ENCODE data around the gene C16orf95. TPM values are rescaled to one million over a fixed set of nuclear protein-coding genes. Genes with fewer than 3 reads are reported as not detected.
"Not testable (repeated sequence)": the region's sequence is repeated elsewhere in the genome, so short reads cannot be mapped to it uniquely, and the experiment has no call there.

C16orf95 gene
- total and polyA plus RNA-seq, 3 experiments from 2014 or later = 2.5 to 8.4 (median 7.5) TPM

DNA sequence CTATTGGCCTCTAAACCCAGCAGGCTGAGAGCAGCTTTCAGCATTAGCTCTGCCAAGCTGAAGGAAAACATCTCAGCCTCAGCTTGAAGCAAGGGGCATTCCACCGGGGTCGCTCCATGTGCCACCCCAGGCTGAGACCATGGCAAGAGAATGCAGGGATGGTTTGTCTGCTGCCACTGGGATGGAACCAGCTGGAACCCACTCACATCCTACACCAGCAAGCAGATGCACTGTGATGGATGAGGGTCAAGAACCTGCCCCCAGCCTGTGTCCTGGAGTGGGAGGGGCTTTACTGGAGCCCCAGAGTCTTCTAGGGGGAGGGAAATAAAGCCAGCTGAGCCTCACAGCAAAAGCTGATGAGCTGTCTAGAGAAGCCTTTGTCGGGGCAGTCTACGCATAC is 51.9 kb downstream of the C16orf95 start:
- DNase-seq = no peak
- Mint-ChIP-seq H3K27me3 (peaks cover 0 to 2% of the 10 kb centered on the region in 2 donors), H3K4me3 (no peak overlapping the region), H3K36me3 (peaks cover 0 to 11% (median 2%) of the 10 kb centered on the region in 3 donors), H3K9me3 (peaks cover 2 to 6% (median 5%) of the 10 kb centered on the region in 5 donors), H3K27ac (peak overlapping the region in 1 of 8 donors; percentile 54), H3K4me1 (no peaks in the 10 kb centered on the region)
- Histone ChIP-seq H3K9me3 (ENCODE audit: low read length) (no peaks in the 10 kb centered on the region), H3K27ac (ENCODE audit: low read depth, low read length) (no peak overlapping the region), H3K36me3 (ENCODE audit: insufficient read depth, low read length) (no peaks in the 10 kb centered on the region), H3K4me1 (ENCODE audit: insufficient read depth, low read length) (no peaks in the 10 kb centered on the region), H3K27me3 (ENCODE audit: insufficient read depth, low read length, poor library complexity, severe bottlenecking) (no peaks in the 10 kb centered on the region), H3K4me3 (ENCODE audit: low read length) (no peak overlapping the region)
- CTCF ChIA-PET = no interaction called here
- POLR2A ChIA-PET = no interaction called here

DNA sequence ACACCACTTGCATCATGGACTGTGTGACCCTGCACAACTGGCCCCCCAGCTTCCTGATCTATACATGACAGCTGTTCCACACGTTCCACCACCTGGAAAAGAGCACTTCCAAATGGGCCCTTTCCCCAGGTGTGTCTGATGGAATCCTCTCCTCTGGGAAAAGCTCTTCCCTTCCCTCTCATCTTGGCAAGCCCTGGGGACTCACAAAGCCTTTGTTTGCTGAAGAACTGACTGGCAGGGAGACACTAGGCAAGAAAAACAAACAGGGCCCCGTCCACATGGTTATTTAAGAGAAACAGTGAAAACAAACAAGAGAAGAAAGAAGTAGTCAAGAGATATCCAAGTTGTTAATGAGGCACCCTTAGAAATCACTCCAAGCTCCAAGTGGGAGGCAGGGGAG is 52.6 kb downstream of the C16orf95 start:
- no peaks in the 10 kb centered on the region for H3K36me3 ChIP-seq (ENCODE audit: insufficient read depth, low read length)
- H3K4me3 ChIP-seq (ENCODE audit: low read length) = no peak overlapping the region
- Mint-ChIP-seq H3K9me3 (peaks cover 0 to 6% (median 3%) of the 10 kb centered on the region in 5 donors), H3K4me1 (no peaks in the 10 kb centered on the region), H3K36me3 (peaks cover 0 to 6% (median 2%) of the 10 kb centered on the region in 3 donors), H3K4me3 (no peak overlapping the region), H3K27me3 (peaks cover 0 to 2% of the 10 kb centered on the region in 2 donors), H3K27ac (no peak overlapping the region)
- no peaks in the 10 kb centered on the region for H3K27me3 ChIP-seq (ENCODE audit: insufficient read depth, low read length, poor library complexity, severe bottlenecking)
- DNase-seq = no peak
- no peaks in the 10 kb centered on the region for H3K9me3 ChIP-seq (ENCODE audit: low read length)
- no peaks in the 10 kb centered on the region for H3K4me1 ChIP-seq (ENCODE audit: insufficient read depth, low read length)
- H3K27ac ChIP-seq (ENCODE audit: low read depth, low read length) = no peak overlapping the region
- ChIA-PET CTCF (no interaction called here), POLR2A (no interaction called here)

DNA sequence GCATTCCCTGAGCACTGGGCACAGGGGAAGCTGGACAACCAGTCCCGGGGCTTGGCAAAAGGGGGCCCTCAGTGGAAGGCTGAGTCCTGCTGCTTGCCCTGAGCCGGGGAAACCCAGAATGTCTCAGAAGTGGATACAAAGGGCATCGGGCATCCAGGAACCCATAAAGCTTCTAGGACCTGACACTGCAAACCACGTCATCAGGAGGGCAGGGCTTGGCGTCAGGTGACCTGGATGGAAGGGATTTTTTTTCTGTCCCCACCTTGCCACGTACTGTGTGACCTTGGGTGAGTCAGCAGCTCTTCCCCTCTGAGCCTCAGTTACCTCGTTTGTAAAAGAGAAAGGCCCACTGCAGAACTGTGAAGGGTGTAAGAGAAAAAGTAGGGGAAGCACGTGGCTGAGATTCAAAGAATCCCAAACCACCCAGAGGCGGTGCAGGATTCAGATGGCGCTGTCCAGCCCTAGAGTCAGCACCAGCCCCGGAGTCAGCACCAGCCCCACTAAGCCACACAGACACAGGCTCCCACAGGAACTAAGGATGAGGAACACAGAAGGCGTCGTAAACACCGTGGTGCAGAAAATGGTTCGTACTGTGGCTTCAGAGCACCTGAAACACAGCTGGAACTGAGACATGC is 53.7 kb downstream of the C16orf95 start:
- no peaks in the 10 kb centered on the region for H3K4me1 Mint-ChIP-seq
- ChIA-PET CTCF (no interaction called here), POLR2A (no interaction called here)
- H3K9me3 Mint-ChIP-seq = peaks cover 0 to 6% (median 0%) of the 10 kb centered on the region in 5 donors
- H3K4me3 Mint-ChIP-seq = no peak overlapping the region
- H3K4me1 ChIP-seq (ENCODE audit: insufficient read depth, low read length) = no peaks in the 10 kb centered on the region
- H3K36me3 Mint-ChIP-seq = peaks cover 0 to 3% (median 2%) of the 10 kb centered on the region in 3 donors
- H3K27ac ChIP-seq (ENCODE audit: low read depth, low read length) = no peak overlapping the region
- H3K27ac Mint-ChIP-seq = peak overlapping the region in 1 of 8 donors; percentile 55
- no peaks in the 10 kb centered on the region for H3K9me3 ChIP-seq (ENCODE audit: low read length)
- no peaks in the 10 kb centered on the region for H3K36me3 ChIP-seq (ENCODE audit: insufficient read depth, low read length)
- DNase-seq = no peak
- peaks cover 0 to 2% of the 10 kb centered on the region in 2 donors for H3K27me3 Mint-ChIP-seq
- H3K27me3 ChIP-seq (ENCODE audit: insufficient read depth, low read length, poor library complexity, severe bottlenecking) = no peaks in the 10 kb centered on the region
- no peak overlapping the region for H3K4me3 ChIP-seq (ENCODE audit: low read length)

DNA sequence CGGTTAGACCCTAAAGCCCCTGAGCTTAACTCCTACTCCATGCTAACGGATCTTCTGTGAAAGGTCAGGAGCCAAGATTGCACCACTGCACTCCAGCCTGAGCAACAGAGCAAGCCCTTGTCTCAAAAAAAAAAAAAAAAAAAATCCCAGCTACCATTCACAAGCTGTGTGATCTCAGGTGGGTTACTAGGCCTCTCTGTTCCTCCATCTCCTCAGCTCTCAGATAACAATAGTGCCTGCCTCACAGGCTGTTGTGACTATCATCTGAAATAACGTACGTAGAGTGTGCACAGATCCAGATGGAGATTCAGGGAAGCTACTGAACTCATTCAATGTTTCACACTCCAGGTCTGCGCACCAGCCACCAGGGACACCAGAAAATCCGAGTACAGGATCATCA is 57.8 kb downstream of the C16orf95 start:
- H3K9me3 ChIP-seq (ENCODE audit: low read length) = no peaks in the 10 kb centered on the region
- no peak overlapping the region for H3K4me3 Mint-ChIP-seq
- H3K4me3 ChIP-seq (ENCODE audit: low read length) = no peak overlapping the region
- DNase-seq = no peak
- ChIA-PET CTCF (no interaction called here), POLR2A (no interaction called here)
- H3K4me1 Mint-ChIP-seq = no peaks in the 10 kb centered on the region
- H3K27me3 ChIP-seq (ENCODE audit: insufficient read depth, low read length, poor library complexity, severe bottlenecking) = no peaks in the 10 kb centered on the region
- peaks cover 0 to 6% (median 0%) of the 10 kb centered on the region in 5 donors for H3K9me3 Mint-ChIP-seq
- no peak overlapping the region for H3K27ac Mint-ChIP-seq
- no peaks in the 10 kb centered on the region for H3K4me1 ChIP-seq (ENCODE audit: insufficient read depth, low read length)
- peaks cover 0 to 2% (median 0%) of the 10 kb centered on the region in 3 donors for H3K36me3 Mint-ChIP-seq
- H3K36me3 ChIP-seq (ENCODE audit: insufficient read depth, low read length) = no peaks in the 10 kb centered on the region
- peaks cover 0 to 2% of the 10 kb centered on the region in 2 donors for H3K27me3 Mint-ChIP-seq
- H3K27ac ChIP-seq (ENCODE audit: low read depth, low read length) = no peak overlapping the region

DNA sequence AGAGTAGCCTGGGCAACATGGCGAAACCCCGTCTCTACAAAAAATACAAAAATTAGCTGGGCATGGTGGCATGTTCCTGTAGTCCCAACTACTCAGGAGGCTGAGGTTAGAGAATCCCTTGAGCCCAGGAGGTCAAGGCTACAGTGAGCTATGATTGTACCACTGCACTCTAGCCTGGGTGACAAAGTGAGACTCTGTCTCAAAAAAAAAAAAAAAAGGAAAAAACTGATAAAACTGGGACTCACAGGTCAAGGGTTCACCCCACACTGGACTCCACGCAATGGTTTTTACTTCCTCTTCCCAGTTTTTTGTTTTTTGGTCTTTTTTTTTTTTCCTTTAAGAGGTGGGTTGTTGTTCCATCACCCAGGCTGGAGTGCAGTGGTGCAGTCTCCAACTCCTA is 58.5 kb downstream of the C16orf95 start:
- H3K27ac Mint-ChIP-seq = peak overlapping the region in 1 of 8 donors; percentile 19
- H3K27me3 Mint-ChIP-seq; H3K9me3 ChIP-seq (ENCODE audit: low read length); H3K27ac ChIP-seq (ENCODE audit: low read depth, low read length); H3K4me1 ChIP-seq (ENCODE audit: insufficient read depth, low read length); H3K4me1 Mint-ChIP-seq; H3K4me3 Mint-ChIP-seq; H3K36me3 ChIP-seq (ENCODE audit: insufficient read depth, low read length); H3K4me3 ChIP-seq (ENCODE audit: low read length); CTCF ChIA-PET; H3K27me3 ChIP-seq (ENCODE audit: insufficient read depth, low read length, poor library complexity, severe bottlenecking); H3K36me3 Mint-ChIP-seq; H3K9me3 Mint-ChIP-seq; POLR2A ChIA-PET; DNase-seq: not testable (repeated sequence)

DNA sequence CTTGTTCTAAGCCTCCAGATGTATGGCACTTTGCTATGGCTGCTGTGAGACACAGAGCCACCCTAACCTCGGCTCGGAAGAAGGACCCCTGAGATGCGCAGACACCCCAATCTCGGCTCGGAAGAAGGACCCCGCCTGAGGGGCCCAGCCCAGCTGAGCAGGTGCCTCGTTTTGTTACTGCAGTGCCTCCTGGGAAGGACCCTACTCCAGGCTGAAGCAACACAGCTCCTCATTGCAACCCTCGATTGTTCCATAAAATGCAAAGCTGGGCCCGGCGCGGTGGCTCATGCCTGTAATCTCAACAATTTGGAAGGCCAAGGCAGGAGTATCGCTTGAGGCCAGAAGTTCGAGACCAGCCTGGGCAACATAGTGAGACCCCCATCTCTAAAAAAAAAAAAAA is 61.3 kb downstream of the C16orf95 start:
- no peak overlapping the region for H3K4me3 Mint-ChIP-seq
- no peak for DNase-seq
- H3K4me1 Mint-ChIP-seq = no peaks in the 10 kb centered on the region
- no peaks in the 10 kb centered on the region for H3K4me1 ChIP-seq (ENCODE audit: insufficient read depth, low read length)
- H3K27me3 ChIP-seq (ENCODE audit: insufficient read depth, low read length, poor library complexity, severe bottlenecking) = no peaks in the 10 kb centered on the region
- ChIA-PET POLR2A (no interaction called here), CTCF (no interaction called here)
- H3K36me3 ChIP-seq (ENCODE audit: insufficient read depth, low read length) = no peaks in the 10 kb centered on the region
- H3K9me3 Mint-ChIP-seq = peaks cover 0 to 6% (median 0%) of the 10 kb centered on the region in 5 donors
- H3K27me3 Mint-ChIP-seq = no peaks in the 10 kb centered on the region
- no peak overlapping the region for H3K27ac ChIP-seq (ENCODE audit: low read depth, low read length)
- H3K27ac Mint-ChIP-seq = no peak overlapping the region
- H3K9me3 ChIP-seq (ENCODE audit: low read length) = no peaks in the 10 kb centered on the region
- no peak overlapping the region for H3K4me3 ChIP-seq (ENCODE audit: low read length)
- H3K36me3 Mint-ChIP-seq = no peaks in the 10 kb centered on the region

DNA sequence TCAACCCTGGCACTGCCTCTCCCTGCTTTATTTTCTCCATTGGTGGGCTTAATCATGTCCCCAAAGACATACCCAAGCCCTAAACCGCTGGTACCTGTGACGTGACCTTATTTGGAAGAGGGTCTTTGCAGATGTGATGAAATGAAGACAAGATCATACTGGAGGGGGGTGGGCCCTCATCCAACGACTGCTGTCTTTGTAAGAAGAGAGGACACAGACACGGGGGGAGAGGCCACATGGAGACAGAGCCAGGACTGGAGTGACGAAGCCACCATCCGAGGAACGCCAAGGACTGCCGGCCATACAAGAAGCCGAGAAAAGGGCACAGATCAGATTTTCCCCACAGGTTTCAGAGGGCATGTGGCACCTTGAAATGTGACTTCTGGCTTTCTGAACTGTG is 62.5 kb downstream of the C16orf95 start:
- no peak overlapping the region for H3K27ac Mint-ChIP-seq
- no peak for DNase-seq
- no peaks in the 10 kb centered on the region for H3K36me3 ChIP-seq (ENCODE audit: insufficient read depth, low read length)
- no peak overlapping the region for H3K4me3 ChIP-seq (ENCODE audit: low read length)
- ChIA-PET POLR2A (no interaction called here), CTCF (no interaction called here)
- no peak overlapping the region for H3K4me3 Mint-ChIP-seq
- no peak overlapping the region for H3K27ac ChIP-seq (ENCODE audit: low read depth, low read length)
- no peaks in the 10 kb centered on the region for H3K9me3 Mint-ChIP-seq
- H3K9me3 ChIP-seq (ENCODE audit: low read length) = no peaks in the 10 kb centered on the region
- no peaks in the 10 kb centered on the region for H3K27me3 Mint-ChIP-seq
- H3K4me1 ChIP-seq (ENCODE audit: insufficient read depth, low read length) = no peaks in the 10 kb centered on the region
- no peaks in the 10 kb centered on the region for H3K36me3 Mint-ChIP-seq
- no peaks in the 10 kb centered on the region for H3K27me3 ChIP-seq (ENCODE audit: insufficient read depth, low read length, poor library complexity, severe bottlenecking)
- no peaks in the 10 kb centered on the region for H3K4me1 Mint-ChIP-seq

DNA sequence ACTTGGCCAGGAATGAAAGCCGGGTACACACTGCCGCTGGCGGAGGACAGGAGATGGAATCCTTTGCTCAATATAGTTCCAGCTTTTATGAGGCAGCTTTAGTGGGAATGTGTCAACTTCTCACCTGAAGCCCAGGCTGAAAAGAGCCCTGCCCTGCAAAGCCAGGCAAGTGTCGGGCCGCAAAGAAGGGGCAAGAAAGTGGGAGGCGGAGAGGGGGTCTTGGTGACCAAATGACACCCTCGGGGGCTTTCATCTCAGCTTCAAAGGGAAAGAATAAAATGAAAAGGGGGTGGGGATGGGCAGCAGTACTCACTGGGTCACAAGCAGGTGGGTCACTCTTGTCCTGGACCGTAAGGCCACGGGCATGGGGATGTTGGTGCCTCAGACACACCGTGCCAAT is 62.9 kb downstream of the C16orf95 start:
- H3K27me3 Mint-ChIP-seq = no peaks in the 10 kb centered on the region
- no peak overlapping the region for H3K4me3 Mint-ChIP-seq
- ChIA-PET POLR2A (no interaction called here), CTCF (no interaction called here)
- Histone ChIP-seq H3K4me3 (ENCODE audit: low read length) (no peak overlapping the region), H3K36me3 (ENCODE audit: insufficient read depth, low read length) (no peaks in the 10 kb centered on the region), H3K9me3 (ENCODE audit: low read length) (no peaks in the 10 kb centered on the region), H3K27me3 (ENCODE audit: insufficient read depth, low read length, poor library complexity, severe bottlenecking) (no peaks in the 10 kb centered on the region), H3K4me1 (ENCODE audit: insufficient read depth, low read length) (no peaks in the 10 kb centered on the region), H3K27ac (ENCODE audit: low read depth, low read length) (no peak overlapping the region)
- no peaks in the 10 kb centered on the region for H3K36me3 Mint-ChIP-seq
- H3K4me1 Mint-ChIP-seq = no peaks in the 10 kb centered on the region
- no peak for DNase-seq
- H3K9me3 Mint-ChIP-seq = no peaks in the 10 kb centered on the region
- no peak overlapping the region for H3K27ac Mint-ChIP-seq

DNA sequence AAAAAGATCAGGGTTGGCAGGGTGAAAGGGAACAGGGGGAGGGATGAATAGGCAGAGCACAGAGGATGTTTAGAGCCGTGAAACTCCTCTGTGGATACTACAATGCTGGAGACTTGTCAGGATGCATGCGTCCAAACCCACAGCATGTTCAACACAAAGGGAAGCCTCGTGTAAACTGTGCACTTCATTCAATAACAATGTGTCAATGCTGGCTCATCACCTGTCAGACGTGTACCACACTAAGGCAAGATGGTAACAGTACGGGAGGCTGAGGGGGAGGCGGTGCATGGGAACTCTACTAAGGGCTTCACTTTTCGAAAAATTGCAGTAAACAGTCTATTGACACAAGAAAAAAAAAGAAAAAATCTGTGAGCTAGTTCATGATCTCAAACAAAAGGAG is 63.7 kb downstream of the C16orf95 start:
- CTCF ChIA-PET = no interaction called here
- Histone ChIP-seq H3K4me1 (ENCODE audit: insufficient read depth, low read length) (no peaks in the 10 kb centered on the region), H3K27ac (ENCODE audit: low read depth, low read length) (no peak overlapping the region), H3K36me3 (ENCODE audit: insufficient read depth, low read length) (no peaks in the 10 kb centered on the region), H3K9me3 (ENCODE audit: low read length) (no peaks in the 10 kb centered on the region), H3K4me3 (ENCODE audit: low read length) (no peak overlapping the region), H3K27me3 (ENCODE audit: insufficient read depth, low read length, poor library complexity, severe bottlenecking) (no peaks in the 10 kb centered on the region)
- DNase-seq = no peak
- POLR2A ChIA-PET = no interaction called here
- peaks cover 0 to 2% of the 10 kb centered on the region in 2 donors for H3K27me3 Mint-ChIP-seq
- no peaks in the 10 kb centered on the region for H3K9me3 Mint-ChIP-seq
- H3K36me3 Mint-ChIP-seq = no peaks in the 10 kb centered on the region
- no peak overlapping the region for H3K27ac Mint-ChIP-seq
- H3K4me3 Mint-ChIP-seq = no peak overlapping the region
- no peaks in the 10 kb centered on the region for H3K4me1 Mint-ChIP-seq

All from CD8-positive, alpha-beta memory T cell (primary cell).